Fibroblast of lung (primary cell): Measurements from ENCODE around the gene TCP10L.

ENCODE experiments used
- EZH2 ChIP-seq: IDR thresholded peaks from 2 replicates; pipeline ENCODE4 v1.5.1; 2012; ENCODE audit warnings: low read length, control low read depth, mild to moderate bottlenecking; ENCODE audit errors: missing control alignments
- TF ChIP-seq, protein P1 (sequence below), 2 donors: IDR thresholded peaks in 1 of 2; conservative IDR thresholded peaks in 1 of 2; 1 replicate in 1 of 2; 2 replicates in 1 of 2; pipeline ENCODE4 v1.5.1; 2011 to 2012; ENCODE audit warnings: low read length in 2 of 2, control low read depth in 1 of 2, inconsistent platforms in 1 of 2, low read depth in 1 of 2, mild to moderate bottlenecking in 1 of 2

DNA sequence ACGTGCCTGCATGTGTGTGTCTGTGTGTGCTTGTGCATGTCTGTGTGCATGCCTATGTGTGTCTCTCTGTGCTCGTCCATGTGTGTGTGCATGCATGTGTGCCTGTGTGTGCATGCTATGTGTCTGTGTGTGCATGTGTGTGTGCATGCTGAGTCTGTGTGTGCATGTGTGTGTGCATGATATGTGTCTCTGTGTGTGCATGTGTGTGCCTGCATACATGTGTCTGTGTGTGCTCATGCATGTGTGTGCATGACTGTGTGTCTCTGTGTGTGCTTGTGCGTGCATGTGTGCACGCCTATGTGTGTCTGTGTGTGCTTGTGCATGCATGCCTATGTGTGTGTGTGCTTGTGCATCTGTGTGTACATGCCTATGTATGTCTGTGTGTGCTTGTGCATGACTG lies 52.3 kb downstream of the TCP10L start:
- TF ChIP-seq, protein P1, sequence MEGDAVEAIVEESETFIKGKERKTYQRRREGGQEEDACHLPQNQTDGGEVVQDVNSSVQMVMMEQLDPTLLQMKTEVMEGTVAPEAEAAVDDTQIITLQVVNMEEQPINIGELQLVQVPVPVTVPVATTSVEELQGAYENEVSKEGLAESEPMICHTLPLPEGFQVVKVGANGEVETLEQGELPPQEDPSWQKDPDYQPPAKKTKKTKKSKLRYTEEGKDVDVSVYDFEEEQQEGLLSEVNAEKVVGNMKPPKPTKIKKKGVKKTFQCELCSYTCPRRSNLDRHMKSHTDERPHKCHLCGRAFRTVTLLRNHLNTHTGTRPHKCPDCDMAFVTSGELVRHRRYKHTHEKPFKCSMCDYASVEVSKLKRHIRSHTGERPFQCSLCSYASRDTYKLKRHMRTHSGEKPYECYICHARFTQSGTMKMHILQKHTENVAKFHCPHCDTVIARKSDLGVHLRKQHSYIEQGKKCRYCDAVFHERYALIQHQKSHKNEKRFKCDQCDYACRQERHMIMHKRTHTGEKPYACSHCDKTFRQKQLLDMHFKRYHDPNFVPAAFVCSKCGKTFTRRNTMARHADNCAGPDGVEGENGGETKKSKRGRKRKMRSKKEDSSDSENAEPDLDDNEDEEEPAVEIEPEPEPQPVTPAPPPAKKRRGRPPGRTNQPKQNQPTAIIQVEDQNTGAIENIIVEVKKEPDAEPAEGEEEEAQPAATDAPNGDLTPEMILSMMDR (conservative IDR thresholded peaks at IDR 0.05 in 1 of 2, IDR thresholded peaks at IDR 0.05 in 1 of 2; ENCODE audit: low read depth in 1 of 2, low read length in 2 of 2): no peak
- TF ChIP-seq EZH2: no peak
